Measurements from ENCODE around the gene CBFB.

CBFB gene

GRCh38 chr16:67015313-67015731 lies 13.6 kb upstream of the CBFB start:
- DNase-seq = peak; percentile 50
- in situ Hi-C loops (cut with MboI; ENCODE audit: low pct_unique_long_range_greater_than_20kb, low sequenced_read_pairs) = no loop called here

- DNase-seq = no peak
- in situ Hi-C loops (cut with MboI; ENCODE audit: low pct_unique_long_range_greater_than_20kb, low sequenced_read_pairs) = no loop called here
Observed at GRCh38 chr16:67016143-67016542, 12.8 kb upstream of the CBFB start.

GRCh38 chr16:67016681-67017420 lies 12.1 kb upstream of the CBFB start:
- in situ Hi-C loops (cut with MboI; ENCODE audit: low pct_unique_long_range_greater_than_20kb, low sequenced_read_pairs) = no loop called here
- no peak for DNase-seq

DNA sequence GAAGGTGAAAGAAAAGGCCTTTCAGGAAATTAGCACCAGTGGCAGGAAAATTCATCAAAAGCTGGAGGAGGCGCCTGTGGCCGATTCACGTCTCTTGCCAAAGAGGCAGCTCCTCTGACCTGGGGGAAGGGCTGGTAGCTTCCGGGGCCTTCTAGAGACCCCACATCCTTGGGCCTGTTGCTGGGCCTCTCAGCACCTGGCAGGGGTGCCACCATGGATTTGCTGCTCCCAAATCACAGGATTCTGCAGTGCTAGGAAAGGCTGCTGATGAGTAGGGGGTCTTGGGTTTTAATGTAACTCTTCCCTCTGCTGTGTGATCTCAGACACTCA lies 11.6 kb upstream of the CBFB start:
- no peak for DNase-seq
- in situ Hi-C loops (cut with MboI; ENCODE audit: low pct_unique_long_range_greater_than_20kb, low sequenced_read_pairs) = no loop called here

- DNase-seq = peak; percentile 90
- in situ Hi-C loops (cut with MboI; ENCODE audit: low pct_unique_long_range_greater_than_20kb, low sequenced_read_pairs) = no loop called here
Observed at GRCh38 chr16:67017810-67018488, 11.0 kb upstream of the CBFB start.

GRCh38 chr16:67019171-67019570 lies 9.8 kb upstream of the CBFB start:
- no peak for DNase-seq
- in situ Hi-C loops (cut with MboI; ENCODE audit: low pct_unique_long_range_greater_than_20kb, low sequenced_read_pairs) = no loop called here

DNA sequence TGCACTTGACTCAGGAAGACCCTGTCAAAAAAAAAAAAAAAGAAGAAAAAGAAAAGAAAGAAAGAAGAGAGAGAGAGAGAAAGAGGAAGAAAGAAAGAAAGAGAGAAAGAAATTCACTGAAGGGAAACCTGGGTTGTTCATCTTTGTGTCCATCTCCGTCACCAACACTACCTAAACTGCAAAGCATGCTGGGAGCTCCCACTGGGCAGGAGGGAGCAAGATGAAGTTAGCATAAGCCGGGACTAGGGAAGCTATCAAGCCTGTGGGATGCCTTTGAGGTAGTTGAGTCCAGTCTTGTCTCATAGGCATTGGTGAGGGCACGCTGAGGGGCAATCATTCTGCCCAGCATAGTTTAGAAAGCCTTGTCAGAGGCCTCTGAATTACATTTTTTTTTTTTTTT lies 7.6 kb upstream of the CBFB start:
- in situ Hi-C loops (cut with MboI; ENCODE audit: low pct_unique_long_range_greater_than_20kb, low sequenced_read_pairs) = no loop called here
- no peak for DNase-seq

GRCh38 chr16:67022531-67023214 lies 6.3 kb upstream of the CBFB start:
- peak; percentile 18 for DNase-seq

DNA sequence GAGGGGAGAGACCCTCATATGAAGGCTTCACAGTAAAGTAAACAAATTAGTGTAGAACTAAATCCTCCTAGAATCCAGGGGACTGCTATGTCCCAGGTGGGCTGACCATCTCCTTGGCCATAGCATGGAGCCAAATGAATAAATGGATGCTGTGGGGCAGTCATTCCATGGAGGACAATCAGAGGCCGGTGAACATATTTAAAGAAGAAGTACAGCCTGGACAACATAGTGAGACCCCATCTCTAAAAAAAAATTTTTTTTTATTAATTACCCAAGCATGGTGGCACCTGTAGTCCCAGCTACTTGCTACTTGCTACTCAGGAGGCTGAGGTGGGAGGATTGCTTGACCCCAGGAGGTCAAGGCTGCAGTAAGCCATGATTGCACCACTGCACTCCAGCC lies 5.3 kb upstream of the CBFB start:
- DNase-seq = no peak
- in situ Hi-C loops (cut with MboI; ENCODE audit: low pct_unique_long_range_greater_than_20kb, low sequenced_read_pairs) = no loop called here

More at GRCh38 chr16:67022531-67023214, 6.3 kb upstream of the CBFB start:
- in situ Hi-C loops (cut with MboI; ENCODE audit: low pct_unique_long_range_greater_than_20kb, low sequenced_read_pairs) = no loop called here

DNA sequence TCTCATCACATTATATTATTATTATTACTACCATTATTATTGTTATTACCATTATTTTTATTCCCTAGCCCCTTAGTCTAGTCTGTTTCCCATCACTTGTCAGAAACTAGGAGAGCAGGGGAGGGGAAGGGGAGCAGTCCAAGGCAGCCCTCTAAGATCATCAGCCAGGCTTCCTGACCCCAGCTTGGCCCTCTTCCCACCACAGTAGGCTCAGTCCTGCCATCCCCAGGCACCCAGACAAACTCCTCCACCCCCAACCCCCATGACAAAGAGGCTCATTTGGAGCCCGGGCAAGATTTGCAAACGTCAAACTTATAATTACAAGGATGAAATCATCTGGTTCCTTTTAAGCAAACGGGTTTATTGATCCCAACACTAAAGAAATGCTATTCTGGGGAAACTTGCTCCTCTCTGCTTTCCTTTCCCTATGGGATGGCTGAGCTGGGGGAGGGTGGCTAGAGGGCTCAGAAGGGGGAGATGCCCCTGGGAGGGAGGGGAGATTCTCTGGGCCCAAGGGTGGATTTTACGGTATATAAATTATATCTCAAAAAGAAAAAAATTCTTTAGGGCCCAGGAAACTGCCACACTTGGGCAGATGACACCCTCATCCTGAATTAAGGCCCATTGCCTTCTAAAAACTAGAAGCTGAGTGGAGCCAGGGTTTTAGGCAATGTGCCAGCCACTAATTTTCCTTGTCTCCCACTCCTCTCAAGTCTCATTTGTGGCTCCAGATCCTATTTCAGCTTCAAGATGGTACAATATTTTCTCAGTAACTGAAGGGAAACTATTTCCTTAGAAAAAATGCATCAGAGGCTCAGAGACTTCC lies 4.4 kb upstream of the CBFB start:
- DNase-seq = no peak
- in situ Hi-C loops (cut with MboI; ENCODE audit: low pct_unique_long_range_greater_than_20kb, low sequenced_read_pairs) = no loop called here

DNA sequence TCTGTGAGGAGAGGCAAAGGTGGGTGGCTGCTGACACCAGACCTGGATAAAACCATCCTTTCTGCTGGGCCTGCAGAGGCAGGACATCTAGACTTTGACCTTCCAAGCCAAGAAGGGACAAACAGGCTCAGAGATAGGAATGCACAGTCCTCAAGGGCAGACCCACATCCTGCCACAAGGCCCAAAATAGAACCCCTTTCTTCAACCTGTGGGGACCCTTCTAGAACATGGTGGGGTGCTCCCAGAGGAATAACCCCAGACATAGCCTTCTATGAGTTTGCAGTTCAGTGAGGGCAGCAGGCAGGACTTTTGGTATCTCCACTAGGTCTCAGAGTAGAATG lies 3.8 kb upstream of the CBFB start:
- in situ Hi-C loops (cut with MboI; ENCODE audit: low pct_unique_long_range_greater_than_20kb, low sequenced_read_pairs) = no loop called here
- DNase-seq = no peak

DNA sequence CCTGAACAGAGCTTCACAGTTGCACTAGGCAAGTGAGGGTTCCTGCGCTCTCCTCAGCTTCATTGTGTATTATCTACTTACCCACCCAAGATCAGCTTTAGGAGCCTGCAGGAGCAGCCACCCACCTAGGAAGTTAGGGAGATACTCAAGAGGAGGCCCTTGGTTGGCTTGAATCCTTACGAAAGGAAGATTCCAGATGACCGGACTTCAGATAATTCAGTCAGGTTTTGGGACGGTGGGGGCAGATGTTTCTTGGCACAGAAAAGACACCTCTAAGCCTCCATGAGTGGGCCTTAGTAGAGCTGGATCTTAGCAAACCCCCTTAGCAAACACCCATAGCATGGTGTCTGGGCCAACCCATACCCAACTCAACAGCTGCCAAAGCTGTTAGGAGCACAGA lies 2.4 kb upstream of the CBFB start:
- DNase-seq = no peak
- in situ Hi-C loops (cut with MboI; ENCODE audit: low pct_unique_long_range_greater_than_20kb, low sequenced_read_pairs) = no loop called here

GRCh38 chr16:67027046-67027445 lies 1.9 kb upstream of the CBFB start:
- in situ Hi-C loops (cut with MboI; ENCODE audit: low pct_unique_long_range_greater_than_20kb, low sequenced_read_pairs) = no loop called here
- no peak for DNase-seq

- in situ Hi-C loops (cut with MboI; ENCODE audit: low pct_unique_long_range_greater_than_20kb, low sequenced_read_pairs) = no loop called here
- no peak for DNase-seq
Observed at GRCh38 chr16:67028167-67028695, 718 bp upstream of the CBFB start.

DNA sequence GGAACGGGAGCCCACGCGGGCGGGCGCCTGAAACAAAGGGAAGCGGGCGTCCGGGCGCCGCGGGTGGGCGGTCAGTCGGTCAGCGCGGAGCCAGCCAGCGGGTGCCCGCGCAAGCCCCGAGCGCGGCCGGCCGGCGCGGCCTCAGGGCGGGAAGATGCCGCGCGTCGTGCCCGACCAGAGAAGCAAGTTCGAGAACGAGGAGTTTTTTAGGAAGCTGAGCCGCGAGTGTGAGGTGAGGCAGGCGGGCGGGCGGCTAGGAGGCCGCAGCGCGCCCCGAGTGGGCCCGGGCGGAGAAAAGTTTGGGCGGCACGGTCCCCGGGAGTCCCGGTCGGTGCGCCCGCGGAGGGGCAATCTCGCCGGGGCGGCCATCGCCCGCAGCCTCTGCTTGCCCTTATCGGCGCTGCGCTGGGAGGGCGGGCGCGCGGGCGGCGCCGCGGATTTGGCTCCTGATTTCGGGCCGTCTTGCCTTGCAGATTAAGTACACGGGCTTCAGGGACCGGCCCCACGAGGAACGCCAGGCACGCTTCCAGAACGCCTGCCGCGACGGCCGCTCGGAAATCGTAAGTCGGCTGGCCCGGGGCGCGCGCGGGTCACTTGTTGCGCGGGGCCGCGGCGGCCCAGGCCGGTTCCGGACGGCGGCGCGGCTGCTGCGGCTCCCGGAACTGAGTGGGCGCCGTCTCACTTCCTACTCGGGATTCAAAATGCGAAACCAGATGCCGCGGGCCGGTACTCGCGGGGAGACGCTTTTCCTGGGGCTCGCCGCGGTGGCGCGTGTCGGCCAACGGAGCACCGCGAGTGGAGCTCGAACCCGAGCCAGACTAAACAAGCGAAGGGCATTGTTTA lies 526 bp downstream of the CBFB start:
- in situ Hi-C loops (cut with MboI; ENCODE audit: low pct_unique_long_range_greater_than_20kb, low sequenced_read_pairs) = no loop called here
- DNase-seq = peak; percentile 60

- DNase-seq = peak; percentile 11
- in situ Hi-C loops (cut with MboI; ENCODE audit: low pct_unique_long_range_greater_than_20kb, low sequenced_read_pairs) = no loop called here
Observed at GRCh38 chr16:67030221-67030962, 1.4 kb downstream of the CBFB start.

GRCh38 chr16:67034487-67034886 lies 5.5 kb downstream of the CBFB start:
- in situ Hi-C loops (cut with MboI; ENCODE audit: low pct_unique_long_range_greater_than_20kb, low sequenced_read_pairs) = no loop called here
- DNase-seq = no peak

- in situ Hi-C loops (cut with MboI; ENCODE audit: low pct_unique_long_range_greater_than_20kb, low sequenced_read_pairs) = no loop called here
- DNase-seq = no peak
Observed at GRCh38 chr16:67035364-67035763, 6.4 kb downstream of the CBFB start.

Measured in KBM-7 (cell line).